GM12878 (cell line): ENCODE measurements around the gene ZDHHC5. TPM values are rescaled to one million over a fixed set of nuclear protein-coding genes. Genes with fewer than 3 reads are reported as not detected.

Source experiments
- ATAC-seq: fragments of 200-7000 bp; cut with Tn5 transposase; 3 replicates; pipeline ENCODE4 v1.9.1; 2020; ENCODE audit warnings: mild to moderate bottlenecking, moderate library complexity
- BruUV-seq: library from RNA; stranded (reverse); fragments of 400-500 nt; replicated peaks from 2 replicates; lab custom pipeline; 2021; lab: Mats Ljungman, UMichigan
- CTCF ChIA-PET: fragments of 300-600 bp; sonication (Branson Sonifier 250); formaldehyde crosslinking; extraction: SDS; loops from one replicate; lab custom pipeline; 2021; ENCODE audit warnings: inconsistent platforms; lab: Yijun Ruan, JAX
- POLR2A ChIA-PET: fragments of 350-600 bp; formaldehyde crosslinking; extraction: SDS; loops from one replicate; lab custom pipeline; 2021; ENCODE audit warnings: inconsistent platforms; lab: Charles Lee
- RAD21 ChIA-PET: fragments of 300-600 bp; sonication (Branson Sonifier 250); formaldehyde crosslinking; loops from one replicate; lab custom pipeline; 2023; ENCODE audit warnings: antibody characterized with exemption; ENCODE audit not compliant: unreplicated experiment; lab: Charles Lee
- SMC1A ChIA-PET: fragments of 300-600 bp; sonication (Branson Sonifier 250); formaldehyde crosslinking; loops from one replicate; lab custom pipeline; 2023; ENCODE audit not compliant: unreplicated experiment, uncharacterized antibody; lab: Charles Lee
- DNase-seq: peaks from one replicate; pipeline ENCODE4 v3.0.0-alpha.2; 2011; ENCODE audit warnings: low read depth, low spot score
- FAIRE-seq: peaks from 3 replicates; lab custom pipeline; 2011; peaks lifted over from hg19 to GRCh38; lab: Jason Lieb, UNC
- H2AFZ ChIP-seq: 2 replicates; pipeline ENCODE4 v1.6.0; 2011; ENCODE audit warnings: low read depth, low read length, control low read depth; ENCODE audit not compliant: control insufficient read depth
- H3K27ac ChIP-seq: 2 replicates; pipeline ENCODE4 v1.5.1; 2011; ENCODE audit warnings: control low read depth; ENCODE audit not compliant: control insufficient read depth, insufficient read depth
- H3K27me3 ChIP-seq, 2 experiments: replicated peaks in 1 of 2; 2 replicates each; pipeline versions ENCODE4 v1.6.0 to v1.6.1; 2011; ENCODE audit warnings: low read length in 1 of 2; ENCODE audit not compliant: control insufficient read depth in 2 of 2, insufficient read depth in 2 of 2
- H3K36me3 ChIP-seq, 2 experiments: 2 replicates each; pipeline ENCODE4 v1.5.1; 2011; ENCODE audit warnings: low read length in 1 of 2; ENCODE audit not compliant: control insufficient read depth in 2 of 2, insufficient read depth in 2 of 2
- H3K4me1 ChIP-seq: 2 replicates; pipeline ENCODE4 v1.6.1; 2011; ENCODE audit warnings: mild to moderate bottlenecking, low read length, moderate library complexity, mixed read lengths; ENCODE audit not compliant: control insufficient read depth, insufficient read depth
- H3K4me2 ChIP-seq: 2 replicates; pipeline ENCODE4 v1.6.0; 2011; ENCODE audit warnings: control low read depth; ENCODE audit not compliant: control insufficient read depth, insufficient read depth
- H3K4me3 ChIP-seq: fragments of 200-600 bp; sonication (generic); 2 replicates; pipeline ENCODE4 v1.5.1; 2016
- H3K79me2 ChIP-seq: 2 replicates; pipeline ENCODE4 v1.6.0; 2011; ENCODE audit warnings: low read length; ENCODE audit not compliant: control insufficient read depth, insufficient read depth
- H3K9ac ChIP-seq: 2 replicates; pipeline ENCODE4 v1.8.0; 2011; ENCODE audit warnings: low read length, control low read depth, mixed read lengths; ENCODE audit not compliant: control insufficient read depth, insufficient read depth
- H3K9me3 ChIP-seq: replicated peaks from 3 replicates; pipeline ENCODE4 v1.5.1; 2011; ENCODE audit warnings: mild to moderate bottlenecking, low read length; ENCODE audit not compliant: control insufficient read depth, insufficient read depth
- H4K20me1 ChIP-seq: 2 replicates; pipeline ENCODE4 v1.6.0; 2011; ENCODE audit not compliant: control insufficient read depth, insufficient read depth
- ASH2L ChIP-seq: fragments of 300-600, 200-600 bp; sonication (generic); IDR thresholded peaks from 2 replicates; pipeline ENCODE4 v1.6.1; 2017; ENCODE audit warnings: low read depth, mild to moderate bottlenecking, borderline replicate concordance
- ATF7 ChIP-seq: fragments of 450-650 bp; IDR thresholded peaks from 2 replicates; pipeline ENCODE4 v1.6.1; 2016; ENCODE audit warnings: low read depth, mild to moderate bottlenecking
- BACH1 ChIP-seq: fragments of 450-650 bp; IDR thresholded peaks from 2 replicates; pipeline ENCODE4 v1.6.1; 2017; ENCODE audit warnings: mild to moderate bottlenecking, borderline replicate concordance
- CREM ChIP-seq: IDR thresholded peaks from 2 replicates; pipeline ENCODE4 v1.6.1; 2014; ENCODE audit warnings: antibody characterized with exemption, low read depth
- DPF2 ChIP-seq: fragments of 450-650 bp; IDR thresholded peaks from 2 replicates; pipeline ENCODE4 v1.6.1; 2017; ENCODE audit warnings: mild to moderate bottlenecking
- E2F8 ChIP-seq: fragments of 450-650 bp; IDR thresholded peaks from 2 replicates; pipeline ENCODE4 v1.6.1; 2018; ENCODE audit warnings: mild to moderate bottlenecking, low read depth, moderate library complexity; ENCODE audit not compliant: partially characterized antibody
- FOS ChIP-seq: IDR thresholded peaks from 3 replicates; pipeline ENCODE4 v1.6.1; 2011; ENCODE audit warnings: borderline replicate concordance; ENCODE audit not compliant: insufficient read length; ENCODE audit errors: extremely low read depth
- FOXM1 ChIP-seq: IDR thresholded peaks from 2 replicates; pipeline ENCODE4 v1.6.1; 2012; ENCODE audit warnings: low read depth, mild to moderate bottlenecking, inconsistent platforms, low read length, moderate library complexity
- HDGF ChIP-seq: fragments of 450-650 bp; IDR thresholded peaks from 2 replicates; pipeline ENCODE4 v1.6.1; 2016; ENCODE audit warnings: antibody characterized with exemption
- NR2C2 ChIP-seq: IDR thresholded peaks from 2 replicates; pipeline ENCODE4 v1.6.1; 2011; ENCODE audit warnings: borderline replicate concordance, low read depth; ENCODE audit not compliant: control insufficient read depth, insufficient read length
- PML ChIP-seq: IDR thresholded peaks from 2 replicates; pipeline ENCODE4 v1.6.1; 2012; ENCODE audit warnings: low read length, inconsistent platforms
- RBBP5 ChIP-seq: fragments of 200-600 bp; sonication (generic); conservative IDR thresholded peaks from 2 replicates; pipeline ENCODE4 v1.6.1; 2016
- RELB ChIP-seq: fragments of 450-650 bp; IDR thresholded peaks from 2 replicates; pipeline ENCODE4 v1.6.1; 2017; ENCODE audit warnings: low read depth, mild to moderate bottlenecking, moderate library complexity
- SKIL ChIP-seq: fragments of 450-650 bp; IDR thresholded peaks from 2 replicates; pipeline ENCODE4 v1.6.1; 2017; ENCODE audit warnings: mild to moderate bottlenecking, low read depth, inconsistent platforms; ENCODE audit not compliant: poor library complexity, severe bottlenecking
- SP1 ChIP-seq: IDR thresholded peaks from one replicate; pipeline ENCODE4 v1.6.1; 2011; ENCODE audit warnings: low read depth, low read length
- TCF3 ChIP-seq: IDR thresholded peaks from 2 replicates; pipeline ENCODE4 v1.6.1; 2012; ENCODE audit warnings: low read depth, mild to moderate bottlenecking, low read length, borderline replicate concordance; ENCODE audit not compliant: insufficient read depth
- ZZZ3 ChIP-seq: IDR thresholded peaks from 2 replicates; pipeline ENCODE4 v1.6.1; 2011; ENCODE audit warnings: low read depth; ENCODE audit not compliant: control insufficient read depth, insufficient read length
- WGBS: methylation state at CpG from one replicate; pipeline ENCODE4 v1.1.6; 2016; ENCODE audit warnings: low lambda C conversion rate; ENCODE audit not compliant: insufficient replicate concordance, insufficient coverage; ENCODE audit errors: missing lambda C conversion rate; 5-methylcytosine and 5-hydroxymethylcytosine counted together
- in situ Hi-C: fragments of 300-500 bp; cut with MboI; formaldehyde crosslinking; loops from 9 replicates; pipeline ENCODE4 v1.14.3; 2018; ENCODE audit warnings: mixed read lengths
- intact Hi-C: fragments of 100-400 bp; cut with micrococcal nuclease; formaldehyde crosslinking; loops from one replicate; pipeline ENCODE4 v1.14.2; 2022; ENCODE audit not compliant: unreplicated experiment
- polyA plus RNA-seq, 11 experiments: library from polyadenylated mRNA; depleted of rRNA in 4 of 11; unstranded in 6 of 11; stranded (reverse) in 5 of 11; fragments of >200 nt; fragmentation: Nextera tagmentation in 4 of 11; fragmentation: Illumina TruSeq in 1 of 11; extraction: Ambion mirVana in 4 of 11; extraction: Trizol in 1 of 11; gene quantifications; 1 replicate in 1 of 11; 2 replicates in 10 of 11; pipeline versions ENCODE4 v1.2.1 to v1.2.3, GENCODE V29; 2011 to 2016; ENCODE audit warnings: inconsistent platforms in 2 of 11, missing spikeins in 2 of 11, low read depth in 1 of 11
- total RNA-seq, 4 experiments: library from RNA; depleted of rRNA in 3 of 4; stranded (reverse); fragments of >200 nt in 3 of 4; fragmentation: Illumina TruSeq in 1 of 4; extraction: Trizol in 1 of 4; gene quantifications; 2 replicates each; pipeline versions ENCODE4 v1.2.1 to v1.2.3, GENCODE V29; 2013 to 2021

The ZDHHC5 gene
- total and polyA plus RNA-seq, 10 of the 15 experiments (the other 5 are each of a cell fraction or from before 2014, with no cell fraction given) = 3.9 to 61.3 (median 37.6) TPM

- TF ChIP-seq RELB (no peak), CREM (no peak)
These were observed 77.3 kb downstream of the ZDHHC5 start (continued) for GRCh38 chr11:57745206-57745605.

- POLR2A ChIA-PET = interaction anchor here (0.6 to 1.0 kb wide), 2 partner anchors 9 to 69 kb away, joined by 3 read pairs; no protein-coding TSS in a partner anchor
- in situ Hi-C loops = no loop called here
- no peaks in the 10 kb centered on the region for H3K9me3 ChIP-seq
- BruUV-seq = no TSS peak
- H3K36me3 ChIP-seq = peaks cover 12 to 17% of the 10 kb centered on the region in 2 experiments
- no peaks in the 10 kb centered on the region for H3K27me3 ChIP-seq
- no peak overlapping the region for H3K4me3 ChIP-seq
- H3K27ac ChIP-seq = no peak overlapping the region
- DNase-seq (no peak), ATAC-seq (no peak), FAIRE-seq (no peak)
- H3K9ac ChIP-seq = no peak overlapping the region
- RAD21 ChIA-PET = interaction anchor here (1.4 to 4.7 kb wide), 2 partner anchors 33 to 53 kb away, joined by 3 to 25 read pairs; no protein-coding TSS in a partner anchor
- no peaks in the 10 kb centered on the region for H4K20me1 ChIP-seq
- CTCF ChIA-PET = interaction anchor here (1.7 to 12.2 kb wide), 3 partner anchors 10 to 54 kb away, joined by 4 to 227 read pairs (median 9); no protein-coding TSS in a partner anchor
- intact Hi-C loops = no loop called here
- H2AFZ ChIP-seq = no peak overlapping the region
- H3K4me2 ChIP-seq = no peak overlapping the region
- 100% methylated on average over 1 of the region's 1 CpG for WGBS
- SMC1A ChIA-PET = interaction anchor here (1.2 to 8.3 kb wide), 5 partner anchors 15 to 71 kb away, joined by 4 to 83 read pairs (median 5); partner anchors contain the start of gene CTNND1
- no peaks in the 10 kb centered on the region for H3K4me1 ChIP-seq
- peaks cover 12% of the 10 kb centered on the region for H3K79me2 ChIP-seq
- TF ChIP-seq E2F8 (no peak), ATF7 (no peak), SP1 (no peak), NR2C2 (no peak), TCF3 (no peak), PML (no peak), CREM (no peak), FOS (no peak), HDGF (no peak), FOXM1 (no peak), RBBP5 (no peak), ASH2L (no peak), DPF2 (no peak), BACH1 (no peak), ZZZ3 (no peak), SKIL (no peak)
These were observed 79.0 kb downstream of the ZDHHC5 start for GRCh38 chr11:57746920-57747319.
